Suprapubic skin (tissue), 4 donors: ENCODE data around the gene PREX1.

Experiments used
- CTCF ChIP-seq, 2 donors: fragments of 200-600 bp in 1 of 2; fragments of 450-650 bp in 1 of 2; sonication (generic) in 1 of 2; IDR thresholded peaks; one replicate each; pipeline ENCODE4 v1.5.1; 2016 to 2019; ENCODE audit warnings: antibody characterized with exemption in 2 of 2, mild to moderate bottlenecking in 1 of 2, moderate library complexity in 1 of 2
- POLR2A ChIP-seq, 2 donors: fragments of 450-650 bp; IDR thresholded peaks; one replicate each; pipeline ENCODE4 v1.6.1; 2017; ENCODE audit warnings: antibody characterized with exemption in 2 of 2, mild to moderate bottlenecking in 2 of 2, moderate library complexity in 2 of 2
- POLR2AphosphoS5 ChIP-seq, 3 donors: sonication (generic); formaldehyde crosslinking; IDR thresholded peaks; one replicate each; pipeline ENCODE4 v1.6.1; 2017; ENCODE audit warnings: antibody characterized with exemption in 3 of 3

GRCh38 chr20:48658198-48658476, 169.7 kb downstream of the PREX1 start:
- no peak for TF ChIP-seq CTCF (IDR thresholded peaks at IDR 0.05)
- no peak for TF ChIP-seq POLR2AphosphoS5 (IDR thresholded peaks at IDR 0.05)
- TF ChIP-seq POLR2A (IDR thresholded peaks at IDR 0.05): no peak
